Heart left ventricle (tissue), 16 donors: ENCODE results near the gene FAM168B. TPM values are rescaled to one million over a fixed set of nuclear protein-coding genes. Genes with fewer than 3 reads are reported as not detected.

Source experiments
- ATAC-seq, 4 donors: fragments of 200-7000 bp; cut with Tn5 transposase; one replicate each; pipeline ENCODE4 v1.9.1; 2020 to 2022; ENCODE audit warnings: moderate library complexity in 4 of 4, mild to moderate bottlenecking in 3 of 4, moderate number of reproducible peaks in 1 of 4
- DNase-seq, 5 donors: peaks; one replicate each; pipeline ENCODE4 v3.0.0-alpha.2; 2020
- H3K27ac ChIP-seq, 12 donors: fragments of 200-600 bp; sonication (generic) in 4 of 12; one replicate each; pipeline versions ENCODE4 v1.5.0 to v1.8.0; 2016 to 2022; ENCODE audit warnings: mild to moderate bottlenecking in 2 of 12
- H3K27me3 ChIP-seq, 9 donors: fragments of 200-600 bp; sonication (generic) in 2 of 9; one replicate each; pipeline versions ENCODE4 v1.5.1 to v1.8.0; 2016 to 2022; ENCODE audit warnings: mild to moderate bottlenecking in 3 of 9
- H3K36me3 ChIP-seq, 9 donors: fragments of 200-600 bp; sonication (generic) in 2 of 9; one replicate each; pipeline versions ENCODE4 v1.5.0 to v1.8.0; 2018 to 2022; ENCODE audit warnings: mild to moderate bottlenecking in 2 of 9
- H3K4me1 ChIP-seq, 12 donors: fragments of 200-600 bp; sonication (generic) in 4 of 12; one replicate each; pipeline versions ENCODE4 v1.5.0 to v1.8.0; 2016 to 2022; ENCODE audit warnings: mild to moderate bottlenecking in 3 of 12
- H3K4me3 ChIP-seq, 12 donors: fragments of 200-600 bp; sonication (generic) in 4 of 12; one replicate each; pipeline versions ENCODE4 v1.5.0 to v1.8.0; 2017 to 2022; ENCODE audit warnings: mild to moderate bottlenecking in 9 of 12, moderate library complexity in 4 of 12
- H3K9me3 ChIP-seq, 12 donors: fragments of 200-600 bp; sonication (generic) in 4 of 12; one replicate each; pipeline versions ENCODE4 v1.5.0 to v1.8.0; 2016 to 2022; ENCODE audit warnings: mild to moderate bottlenecking in 1 of 12
- POLR2A ChIP-seq, 2 donors: fragments of 450-650 bp; IDR thresholded peaks; one replicate each; pipeline ENCODE4 v1.6.1; 2017; ENCODE audit warnings: antibody characterized with exemption in 2 of 2, mild to moderate bottlenecking in 2 of 2, moderate library complexity in 2 of 2
- WGBS, 4 donors: extraction: QIAGEN DNeasy Blood & Tissue Kit in 2 of 4; methylation state at CpG; one replicate each; pipeline versions ENCODE4 v1.1.5 to v1.1.7; 2013 to 2018; 5-methylcytosine and 5-hydroxymethylcytosine counted together
- intact Hi-C, 10 donors: fragments of 100-400 bp; cut with DNase I; formaldehyde crosslinking; loops; one replicate each; pipeline versions ENCODE4 v1.11.1 to v1.14.2; 2022
- polyA plus RNA-seq, 2 donors: library from polyadenylated mRNA; stranded (reverse); fragments of 200-250 nt; gene quantifications; one replicate each; pipeline ENCODE4 v1.2.3, GENCODE V29; 2013
- total RNA-seq, 9 donors: library from RNA; depleted of rRNA in 2 of 9; stranded (reverse); fragments of >200 nt in 2 of 9; fragmentation: NEBNext Ultra II Directional in 3 of 9; extraction: Animal tissue kit (Norgen Biotek cat#: 25700) in 3 of 9; gene quantifications; one replicate each; pipeline versions ENCODE4 v1.1.0 to v1.2.4, GENCODE V29; 2016 to 2023
- TF ChIP-seq, protein P1 (sequence below), 12 donors: fragments of 200-600 bp; sonication (generic) in 4 of 12; IDR thresholded peaks; one replicate each; pipeline versions ENCODE4 v1.5.0 to v1.8.0; 2018 to 2022; ENCODE audit warnings: antibody characterized with exemption in 12 of 12, mild to moderate bottlenecking in 5 of 12
- donor health status: ischemic (EF 13 %, LVEDD 7.1; RV severe dilation, severe dysfunction).
- donor health status: healthy with polysubstance abuse.
- donor health status: DM: no; HTN: yes; CAD: no.
- donor health status: DM: no; HTN: no; CAD: no.
- donor health status: ischemic (EF 25% LVEDD 6.9; RV normal size, moderate dysfunction).
- donor health status: ischemic (EF 25% LVEDD 5.7; RV mildly dilated, moderate dysfunction).
- donor health status: healthy.
- donor health status: DM: yes; HTN: yes; CAD: no.
- donor health status: ischemic (EF 35%, LVEDD 5.7; RV mildly dilated, moderate dysfunction).
- donor health status: nonischemic (EF 11% LVEDD 7.7; RV severe dilation, severe dysfunction).
- donor health status: DM: yes; HTN: yes; CAD: no.
- donor health status: PGD.
- donor health status: ischemic (EF 29% LVEDD 5.4; RV normal size, mild dysfunction).
- donor health status: nonischemic (EF 23%, LVEDD 6.1; RV moderate dilation, normal function).

Gene FAM168B
- total and polyA plus RNA-seq, 11 donors: 23.0 to 174 (median 86.9) TPM

GRCh38 chr2:131125195-131125757 is 32.0 kb upstream of the FAM168B start:
- TF ChIP-seq, protein P1, sequence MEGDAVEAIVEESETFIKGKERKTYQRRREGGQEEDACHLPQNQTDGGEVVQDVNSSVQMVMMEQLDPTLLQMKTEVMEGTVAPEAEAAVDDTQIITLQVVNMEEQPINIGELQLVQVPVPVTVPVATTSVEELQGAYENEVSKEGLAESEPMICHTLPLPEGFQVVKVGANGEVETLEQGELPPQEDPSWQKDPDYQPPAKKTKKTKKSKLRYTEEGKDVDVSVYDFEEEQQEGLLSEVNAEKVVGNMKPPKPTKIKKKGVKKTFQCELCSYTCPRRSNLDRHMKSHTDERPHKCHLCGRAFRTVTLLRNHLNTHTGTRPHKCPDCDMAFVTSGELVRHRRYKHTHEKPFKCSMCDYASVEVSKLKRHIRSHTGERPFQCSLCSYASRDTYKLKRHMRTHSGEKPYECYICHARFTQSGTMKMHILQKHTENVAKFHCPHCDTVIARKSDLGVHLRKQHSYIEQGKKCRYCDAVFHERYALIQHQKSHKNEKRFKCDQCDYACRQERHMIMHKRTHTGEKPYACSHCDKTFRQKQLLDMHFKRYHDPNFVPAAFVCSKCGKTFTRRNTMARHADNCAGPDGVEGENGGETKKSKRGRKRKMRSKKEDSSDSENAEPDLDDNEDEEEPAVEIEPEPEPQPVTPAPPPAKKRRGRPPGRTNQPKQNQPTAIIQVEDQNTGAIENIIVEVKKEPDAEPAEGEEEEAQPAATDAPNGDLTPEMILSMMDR (IDR thresholded peaks at IDR 0.05): no peak
- no peak for TF ChIP-seq POLR2A (IDR thresholded peaks at IDR 0.05)
- WGBS, 4 donors: 91 to 94% (median 93%) methylated on average over 7 of the region's 7 CpGs
- Histone ChIP-seq H3K4me3 (no peak overlapping the region), H3K4me1 (no peaks in the 10 kb centered on the region), H3K27me3 (no peaks in the 10 kb centered on the region), H3K9me3 (peaks cover 0 to 4% (median 0%) of the 10 kb centered on the region in 12 donors), H3K36me3 (peaks cover 0 to 88% (median 66%) of the 10 kb centered on the region in 9 donors), H3K27ac (no peak overlapping the region)
- DNase-seq (no peak), ATAC-seq (no peak)
- intact Hi-C loops: no loop called here

DNA sequence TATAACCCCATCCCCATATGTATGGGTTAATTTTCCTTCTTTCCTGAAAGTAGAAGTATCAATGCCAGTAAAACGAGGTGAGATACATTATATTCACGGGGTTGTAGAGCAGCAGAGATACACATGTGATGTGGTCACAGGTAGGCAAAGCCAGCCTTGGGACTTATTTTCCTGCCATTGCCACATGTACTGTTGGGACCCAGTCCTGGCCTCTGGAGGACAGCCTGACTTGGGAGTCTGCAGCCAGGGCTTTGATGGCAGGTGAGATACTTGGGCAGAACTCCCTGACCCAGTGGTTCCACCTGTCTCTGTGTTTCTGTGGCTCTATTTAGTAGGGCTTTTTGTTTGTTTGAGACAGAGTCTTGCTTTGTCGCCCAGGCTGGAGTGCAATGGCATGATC is 29.9 kb upstream of the FAM168B start:
- Histone ChIP-seq H3K4me3 (no peak overlapping the region), H3K4me1 (no peaks in the 10 kb centered on the region), H3K27me3 (no peaks in the 10 kb centered on the region), H3K9me3 (no peaks in the 10 kb centered on the region), H3K36me3 (peaks cover 0 to 68% (median 45%) of the 10 kb centered on the region in 9 donors), H3K27ac (no peak overlapping the region)
- no peak for ATAC-seq
- intact Hi-C loops: no loop called here
- no peak for TF ChIP-seq POLR2A (IDR thresholded peaks at IDR 0.05)
- TF ChIP-seq, protein P1 (IDR thresholded peaks at IDR 0.05): no peak
- WGBS, 4 donors: 95 to 97% (median 97%) methylated on average over 3 of the region's 3 CpGs
- DNase-seq: no peak

GRCh38 chr2:131122496-131122895 is 29.2 kb upstream of the FAM168B start:
- Histone ChIP-seq H3K36me3 (peaks cover 0 to 61% (median 38%) of the 10 kb centered on the region in 9 donors), H3K4me3 (no peak overlapping the region), H3K9me3 (no peaks in the 10 kb centered on the region), H3K4me1 (no peaks in the 10 kb centered on the region), H3K27ac (no peak overlapping the region), H3K27me3 (no peaks in the 10 kb centered on the region)
- intact Hi-C loops: no loop called here
- TF ChIP-seq, protein P1 (IDR thresholded peaks at IDR 0.05): no peak
- DNase-seq: peak in 1 of 5 donors; percentile 3
- peak in 1 of 4 donors; percentile 29 for ATAC-seq
- WGBS, 4 donors: 92 to 98% (median 98%) methylated on average over 4 of the region's 4 CpGs

DNA sequence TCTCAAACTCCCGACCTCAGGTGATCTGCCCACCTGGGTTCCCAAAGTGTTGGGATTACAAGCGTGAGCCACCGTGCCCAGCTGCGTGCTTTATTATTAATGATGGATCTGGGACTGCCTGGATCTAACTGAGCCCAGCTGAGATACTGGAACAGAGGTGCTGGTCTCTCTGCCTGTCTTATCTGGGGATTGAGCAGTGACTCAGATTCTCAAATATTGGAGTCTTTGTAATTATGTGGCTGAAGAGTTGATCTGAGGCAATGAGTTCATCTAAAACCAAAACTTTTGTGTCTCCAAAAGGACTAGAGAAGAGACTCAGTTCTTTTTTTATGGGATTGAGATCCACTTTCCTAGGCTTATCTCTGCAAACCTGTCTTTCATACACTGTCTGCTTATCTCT is 28.2 kb upstream of the FAM168B start:
- Histone ChIP-seq H3K27me3 (no peaks in the 10 kb centered on the region), H3K36me3 (peaks cover 0 to 56% (median 28%) of the 10 kb centered on the region in 9 donors), H3K4me3 (no peak overlapping the region), H3K9me3 (no peaks in the 10 kb centered on the region), H3K27ac (no peak overlapping the region), H3K4me1 (no peaks in the 10 kb centered on the region)
- WGBS, 4 donors: 91 to 98% (median 97%) methylated on average over 4 of the region's 4 CpGs
- DNase-seq (peak in 1 of 5 donors; percentile 11), ATAC-seq (no peak)
- intact Hi-C loops: no loop called here
- TF ChIP-seq, protein P1 (IDR thresholded peaks at IDR 0.05): no peak
- no peak for TF ChIP-seq POLR2A (IDR thresholded peaks at IDR 0.05)
